Measurements from ENCODE around the gene CTPS2.
"Not testable (repeated sequence)": the region's sequence is repeated elsewhere in the genome, so short reads cannot be mapped to it uniquely, and the experiment has no call there.

The CTPS2 gene

DNA sequence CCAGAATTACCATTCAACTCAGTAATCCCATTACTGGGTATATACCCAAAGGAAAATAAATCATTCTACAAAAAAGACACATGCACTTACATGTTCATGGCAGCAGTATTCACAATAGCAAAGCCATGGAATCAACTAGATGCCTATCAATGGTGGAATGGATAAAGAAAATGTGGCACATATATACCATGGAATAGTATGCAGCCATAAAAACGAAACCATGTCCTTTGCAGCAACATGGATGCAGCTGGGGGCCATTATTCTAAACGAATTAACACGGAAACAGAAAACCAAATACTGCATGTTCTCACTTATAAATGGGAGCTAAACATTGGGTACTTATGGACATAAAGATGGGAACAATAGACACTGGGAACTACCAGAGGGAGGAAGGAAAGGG lies 101.8 kb downstream of the CTPS2 start:
- not testable (repeated sequence) for H3K27ac ChIP-seq (ENCODE audit: low read depth, low read length); H3K36me3 ChIP-seq (ENCODE audit: control insufficient read depth, insufficient read depth, low read length); H3K4me1 ChIP-seq (ENCODE audit: control insufficient read depth, insufficient read depth, low read length); H3K27me3 ChIP-seq (ENCODE audit: control insufficient read depth, insufficient read depth, low read length); H3K9ac ChIP-seq (ENCODE audit: low read length); H3K4me3 ChIP-seq (ENCODE audit: low read length)

DNA sequence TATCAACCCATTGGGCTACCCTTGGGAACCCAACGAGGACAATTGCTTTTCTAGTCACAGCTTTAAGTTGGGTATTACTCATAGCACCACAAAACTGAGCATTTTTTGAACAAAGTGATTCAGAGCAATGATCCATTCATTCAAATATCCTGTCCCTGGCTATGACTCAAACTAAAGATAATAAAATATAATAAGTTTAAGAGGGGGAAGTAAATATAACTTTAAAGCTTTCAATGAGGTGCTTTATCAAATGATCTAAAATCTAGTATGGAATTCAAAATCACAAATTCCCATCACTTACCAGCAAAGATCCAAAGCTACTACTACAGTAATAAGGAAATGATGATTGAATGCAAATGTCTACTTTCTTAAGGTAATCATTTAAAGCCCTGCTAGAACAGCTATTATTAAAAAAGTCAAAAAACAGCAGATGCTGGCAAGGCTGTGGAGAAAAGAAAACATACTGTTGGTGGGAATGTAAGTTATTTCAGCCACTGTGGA lies 102.3 kb downstream of the CTPS2 start:
- no peak overlapping the region for H3K27ac ChIP-seq (ENCODE audit: low read depth, low read length)
- H3K4me1 ChIP-seq (ENCODE audit: control insufficient read depth, insufficient read depth, low read length) = no peaks in the 10 kb centered on the region
- no peak overlapping the region for H3K4me3 ChIP-seq (ENCODE audit: low read length)
- no peaks in the 10 kb centered on the region for H3K36me3 ChIP-seq (ENCODE audit: control insufficient read depth, insufficient read depth, low read length)
- no peak overlapping the region for H3K9ac ChIP-seq (ENCODE audit: low read length)
- H3K27me3 ChIP-seq (ENCODE audit: control insufficient read depth, insufficient read depth, low read length) = no peaks in the 10 kb centered on the region

DNA sequence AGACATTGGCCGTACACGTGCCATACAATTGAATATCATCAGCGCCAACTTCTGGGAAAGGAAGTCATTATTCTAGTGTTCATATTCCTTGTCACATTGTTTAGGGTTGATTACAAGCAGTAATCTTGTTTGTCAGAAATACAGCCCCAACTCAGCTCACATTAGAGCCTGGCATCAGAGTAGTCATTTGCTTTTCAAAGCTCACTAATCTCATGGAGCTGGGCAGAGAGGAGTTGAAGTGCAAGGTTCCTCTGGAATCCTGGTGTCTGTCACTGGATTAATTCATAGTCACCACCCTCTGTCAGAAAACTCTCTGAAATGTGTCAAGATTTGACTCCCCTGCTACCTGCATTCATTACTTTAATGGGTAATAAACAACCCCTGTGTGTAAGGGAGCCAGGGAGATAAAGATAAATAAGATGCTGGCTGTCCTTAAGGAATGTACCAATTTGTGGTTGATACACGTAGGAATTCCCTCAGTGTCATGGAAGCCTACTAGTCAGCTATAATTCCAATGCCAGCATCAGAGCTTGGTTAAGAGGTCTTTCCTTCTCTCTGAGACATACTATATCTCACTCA lies 106.2 kb downstream of the CTPS2 start:
- no peak overlapping the region for H3K9ac ChIP-seq (ENCODE audit: low read length)
- H3K27me3 ChIP-seq (ENCODE audit: control insufficient read depth, insufficient read depth, low read length) = no peaks in the 10 kb centered on the region
- H3K27ac ChIP-seq (ENCODE audit: low read depth, low read length) = no peak overlapping the region
- no peak overlapping the region for H3K4me3 ChIP-seq (ENCODE audit: low read length)
- H3K4me1 ChIP-seq (ENCODE audit: control insufficient read depth, insufficient read depth, low read length) = no peaks in the 10 kb centered on the region
- H3K36me3 ChIP-seq (ENCODE audit: control insufficient read depth, insufficient read depth, low read length) = no peaks in the 10 kb centered on the region

DNA sequence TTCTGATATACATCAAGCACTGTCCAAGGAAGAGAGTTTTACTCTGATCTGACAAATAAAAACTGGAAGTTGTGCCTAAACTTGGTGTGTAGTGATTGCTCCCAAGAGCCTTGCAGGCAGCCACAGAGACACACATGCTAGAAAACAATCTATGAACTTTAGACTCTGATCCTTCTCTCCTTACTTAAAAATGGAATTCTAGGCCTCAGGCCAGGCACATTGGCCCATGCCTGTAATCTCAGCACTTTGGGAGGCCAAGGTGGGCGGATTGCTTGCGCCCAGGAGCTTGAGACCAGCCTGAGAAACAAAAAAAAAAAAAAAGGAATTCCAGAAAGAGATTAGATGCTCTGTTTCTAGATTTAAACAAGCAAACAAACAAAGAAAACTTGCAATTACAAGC lies 108.1 kb downstream of the CTPS2 start:
- no peaks in the 10 kb centered on the region for H3K36me3 ChIP-seq (ENCODE audit: control insufficient read depth, insufficient read depth, low read length)
- H3K27ac ChIP-seq (ENCODE audit: low read depth, low read length) = no peak overlapping the region
- no peaks in the 10 kb centered on the region for H3K27me3 ChIP-seq (ENCODE audit: control insufficient read depth, insufficient read depth, low read length)
- H3K4me3 ChIP-seq (ENCODE audit: low read length) = no peak overlapping the region
- H3K4me1 ChIP-seq (ENCODE audit: control insufficient read depth, insufficient read depth, low read length) = no peaks in the 10 kb centered on the region
- H3K9ac ChIP-seq (ENCODE audit: low read length) = no peak overlapping the region

DNA sequence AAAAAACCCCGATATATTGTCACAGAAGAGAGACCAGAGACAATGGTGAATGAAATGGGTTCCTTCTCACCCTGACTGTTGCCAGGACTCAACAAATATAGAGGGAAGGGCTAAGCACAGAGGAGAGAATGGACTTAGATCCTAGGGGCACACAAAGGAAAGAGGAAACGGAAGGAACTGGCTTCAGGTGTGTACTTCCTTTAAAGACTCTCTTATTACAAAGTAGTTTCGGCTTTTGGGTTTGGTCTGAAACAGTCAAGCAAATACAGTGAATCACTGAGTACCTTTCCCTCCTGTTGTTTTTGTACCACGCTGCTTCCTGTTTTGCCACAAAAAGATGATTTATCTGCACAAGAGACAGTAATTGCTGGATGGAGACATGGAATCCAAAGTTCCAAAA lies 108.6 kb downstream of the CTPS2 start:
- no peaks in the 10 kb centered on the region for H3K27me3 ChIP-seq (ENCODE audit: control insufficient read depth, insufficient read depth, low read length)
- no peak overlapping the region for H3K27ac ChIP-seq (ENCODE audit: low read depth, low read length)
- H3K4me3 ChIP-seq (ENCODE audit: low read length) = no peak overlapping the region
- H3K4me1 ChIP-seq (ENCODE audit: control insufficient read depth, insufficient read depth, low read length) = no peaks in the 10 kb centered on the region
- H3K36me3 ChIP-seq (ENCODE audit: control insufficient read depth, insufficient read depth, low read length) = no peaks in the 10 kb centered on the region
- no peak overlapping the region for H3K9ac ChIP-seq (ENCODE audit: low read length)

DNA sequence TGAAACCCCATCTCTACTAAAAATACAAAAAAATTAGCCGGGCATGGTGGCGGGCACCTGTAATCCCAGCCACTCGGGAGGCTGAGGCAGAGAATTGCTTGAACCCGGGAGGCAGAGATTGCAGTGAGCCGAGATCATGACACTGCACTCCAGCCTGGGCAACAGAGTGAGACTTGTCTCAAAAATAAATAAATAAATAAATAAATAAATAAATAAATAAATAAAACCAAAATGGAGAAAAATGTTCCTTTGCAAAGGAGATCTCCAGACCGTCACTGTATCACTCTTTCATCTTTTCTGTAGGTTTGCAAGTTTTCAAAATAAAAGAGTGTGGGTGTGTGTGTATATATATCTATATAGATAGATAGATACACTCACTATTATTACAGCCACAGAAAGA lies 109.2 kb downstream of the CTPS2 start:
- H3K27ac ChIP-seq (ENCODE audit: low read depth, low read length); H3K4me3 ChIP-seq (ENCODE audit: low read length); H3K4me1 ChIP-seq (ENCODE audit: control insufficient read depth, insufficient read depth, low read length); H3K9ac ChIP-seq (ENCODE audit: low read length); H3K27me3 ChIP-seq (ENCODE audit: control insufficient read depth, insufficient read depth, low read length); H3K36me3 ChIP-seq (ENCODE audit: control insufficient read depth, insufficient read depth, low read length): not testable (repeated sequence)

DNA sequence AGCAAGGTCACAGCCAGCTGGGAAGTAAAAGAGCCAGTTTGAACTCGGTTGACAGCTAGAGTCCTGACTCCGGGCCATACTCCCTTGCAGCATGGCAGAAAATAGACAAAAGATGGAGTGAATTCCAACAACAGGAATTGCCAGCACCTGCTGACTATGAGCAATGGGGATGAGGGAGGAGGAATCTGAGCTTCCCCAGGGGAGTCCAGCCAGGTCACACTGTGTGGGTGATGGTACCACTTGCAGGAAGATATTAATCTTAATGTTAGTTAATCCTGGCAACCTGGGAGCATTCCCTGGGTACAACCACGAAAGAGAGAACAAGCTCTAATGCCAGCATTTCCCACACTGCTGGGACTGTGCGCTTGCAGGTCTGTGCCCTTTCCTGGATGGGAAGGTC lies 110.6 kb downstream of the CTPS2 start:
- H3K27ac ChIP-seq (ENCODE audit: low read depth, low read length) = no peak overlapping the region
- no peaks in the 10 kb centered on the region for H3K27me3 ChIP-seq (ENCODE audit: control insufficient read depth, insufficient read depth, low read length)
- H3K9ac ChIP-seq (ENCODE audit: low read length) = no peak overlapping the region
- H3K4me1 ChIP-seq (ENCODE audit: control insufficient read depth, insufficient read depth, low read length) = no peaks in the 10 kb centered on the region
- no peak overlapping the region for H3K4me3 ChIP-seq (ENCODE audit: low read length)
- H3K36me3 ChIP-seq (ENCODE audit: control insufficient read depth, insufficient read depth, low read length) = no peaks in the 10 kb centered on the region

DNA sequence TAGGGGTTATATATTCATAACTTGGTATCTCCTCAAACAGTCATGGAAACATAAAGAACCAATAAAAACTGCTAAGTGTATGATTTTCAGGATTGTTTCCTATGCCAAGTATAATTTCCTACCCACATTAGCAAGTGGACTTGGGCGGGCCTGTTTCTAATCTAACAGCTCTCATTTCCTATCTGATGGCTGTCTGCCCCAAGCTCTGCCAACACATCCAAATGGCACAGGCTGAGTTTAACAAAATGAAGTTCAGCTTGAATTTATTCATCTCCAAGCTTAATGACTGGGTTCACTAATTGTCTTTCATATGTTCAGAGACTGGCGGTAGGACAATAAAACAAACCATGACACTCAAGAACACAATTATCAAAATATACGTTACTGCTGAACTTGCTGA lies 118.0 kb downstream of the CTPS2 start:
- no peaks in the 10 kb centered on the region for H3K4me1 ChIP-seq (ENCODE audit: control insufficient read depth, insufficient read depth, low read length)
- no peaks in the 10 kb centered on the region for H3K36me3 ChIP-seq (ENCODE audit: control insufficient read depth, insufficient read depth, low read length)
- no peak overlapping the region for H3K4me3 ChIP-seq (ENCODE audit: low read length)

DNA sequence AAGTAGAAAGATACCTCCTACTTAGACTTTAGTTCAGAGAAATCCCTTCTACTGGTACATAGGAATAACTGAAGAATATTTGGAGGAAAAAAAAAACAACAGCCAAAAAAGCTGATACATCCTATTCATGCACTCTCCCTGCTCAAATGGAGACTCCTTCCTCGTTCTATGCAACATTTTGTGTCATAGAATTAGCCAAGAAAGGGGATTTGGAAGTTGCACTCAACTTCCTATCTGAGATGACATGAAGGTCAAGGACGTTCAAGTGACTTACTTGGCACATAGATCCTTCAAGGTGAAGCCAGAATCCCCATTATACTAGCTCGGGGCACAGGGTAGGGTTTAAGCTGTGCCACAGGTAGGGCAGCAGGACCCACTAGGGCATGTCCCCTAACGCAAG lies 118.7 kb downstream of the CTPS2 start:
- Histone ChIP-seq H3K27me3 (ENCODE audit: control insufficient read depth, insufficient read depth, low read length) (no peaks in the 10 kb centered on the region), H3K36me3 (ENCODE audit: control insufficient read depth, insufficient read depth, low read length) (no peaks in the 10 kb centered on the region), H3K27ac (ENCODE audit: low read depth, low read length) (no peak overlapping the region), H3K9ac (ENCODE audit: low read length) (no peak overlapping the region), H3K4me1 (ENCODE audit: control insufficient read depth, insufficient read depth, low read length) (no peaks in the 10 kb centered on the region), H3K4me3 (ENCODE audit: low read length) (no peak overlapping the region)

More for the DNA sequence above, 118.0 kb downstream of the CTPS2 start:
- Histone ChIP-seq H3K27me3 (ENCODE audit: control insufficient read depth, insufficient read depth, low read length) (no peaks in the 10 kb centered on the region), H3K27ac (ENCODE audit: low read depth, low read length) (no peak overlapping the region), H3K9ac (ENCODE audit: low read length) (no peak overlapping the region)

DNA sequence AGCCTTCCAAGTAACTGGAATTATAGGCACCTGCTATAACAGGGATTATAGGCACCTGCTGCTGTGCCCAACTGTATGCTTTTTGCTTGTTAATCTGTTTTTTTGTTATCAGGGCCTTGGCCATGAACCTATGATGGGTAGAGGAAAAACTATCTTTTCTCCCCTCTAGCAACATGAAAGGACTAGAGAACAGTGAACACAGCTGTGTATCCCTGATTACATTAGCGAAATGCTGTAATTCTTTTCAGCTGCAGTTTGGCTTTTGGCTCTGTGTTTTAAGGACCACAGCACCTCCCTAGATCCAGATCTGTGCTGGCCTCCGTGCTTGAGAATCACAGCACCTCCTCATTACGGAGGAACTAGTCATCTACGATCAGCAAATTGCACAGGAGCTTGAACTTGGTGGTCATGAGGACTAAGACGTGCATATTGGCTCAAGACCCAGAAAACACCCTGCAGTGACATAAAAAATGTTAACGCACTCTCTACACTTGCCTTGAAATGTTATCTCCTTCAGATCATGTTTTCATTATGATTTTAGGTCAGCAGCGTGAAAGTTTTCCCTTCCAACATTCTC lies 120.2 kb downstream of the CTPS2 start:
- H3K4me1 ChIP-seq (ENCODE audit: control insufficient read depth, insufficient read depth, low read length) = no peaks in the 10 kb centered on the region
- no peak overlapping the region for H3K9ac ChIP-seq (ENCODE audit: low read length)
- no peak overlapping the region for H3K4me3 ChIP-seq (ENCODE audit: low read length)
- H3K27ac ChIP-seq (ENCODE audit: low read depth, low read length) = no peak overlapping the region
- H3K27me3 ChIP-seq (ENCODE audit: control insufficient read depth, insufficient read depth, low read length) = no peaks in the 10 kb centered on the region
- H3K36me3 ChIP-seq (ENCODE audit: control insufficient read depth, insufficient read depth, low read length) = no peaks in the 10 kb centered on the region

DNA sequence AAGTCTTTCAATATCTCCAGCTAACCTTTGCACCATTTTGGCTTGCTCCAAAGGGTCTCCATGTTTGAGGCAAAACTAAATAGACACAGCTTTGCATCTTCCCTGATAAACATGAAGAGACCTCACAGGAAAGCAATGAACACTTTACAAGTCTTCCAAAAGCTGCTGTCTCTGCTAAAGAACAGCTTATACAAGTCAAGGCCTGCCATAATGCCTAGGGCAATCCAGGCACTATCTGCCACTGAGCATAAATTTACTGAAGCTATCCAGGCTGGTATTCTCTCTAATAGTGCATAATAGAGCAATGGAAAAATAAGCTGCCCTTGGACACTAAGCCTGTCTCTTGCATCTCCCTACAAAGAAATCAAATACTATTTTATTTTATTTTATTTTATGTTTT lies 122.6 kb downstream of the CTPS2 start:
- no peaks in the 10 kb centered on the region for H3K27me3 ChIP-seq (ENCODE audit: control insufficient read depth, insufficient read depth, low read length)
- H3K27ac ChIP-seq (ENCODE audit: low read depth, low read length) = no peak overlapping the region
- no peak overlapping the region for H3K4me3 ChIP-seq (ENCODE audit: low read length)
- no peaks in the 10 kb centered on the region for H3K4me1 ChIP-seq (ENCODE audit: control insufficient read depth, insufficient read depth, low read length)
- no peak overlapping the region for H3K9ac ChIP-seq (ENCODE audit: low read length)
- no peaks in the 10 kb centered on the region for H3K36me3 ChIP-seq (ENCODE audit: control insufficient read depth, insufficient read depth, low read length)

DNA sequence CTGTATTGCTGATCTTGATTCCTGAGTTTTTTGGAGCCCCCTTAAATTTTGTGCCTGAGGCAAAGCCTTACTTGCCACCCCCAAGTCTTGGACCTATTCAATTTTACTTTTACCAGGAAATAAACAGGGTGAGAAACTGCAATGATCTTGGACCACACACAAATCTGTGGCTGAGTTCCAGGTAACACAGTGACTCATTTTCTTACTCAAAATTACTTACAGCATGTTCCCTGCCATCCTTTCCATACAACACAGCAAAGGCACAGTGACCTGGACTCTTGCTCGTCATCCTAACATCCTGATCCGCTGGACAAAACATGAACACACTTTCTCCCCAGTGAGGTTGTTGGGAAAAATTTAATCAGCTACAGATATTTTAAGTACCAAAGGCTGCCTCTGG lies 123.3 kb downstream of the CTPS2 start:
- Histone ChIP-seq H3K36me3 (ENCODE audit: control insufficient read depth, insufficient read depth, low read length) (no peaks in the 10 kb centered on the region), H3K27ac (ENCODE audit: low read depth, low read length) (no peak overlapping the region), H3K27me3 (ENCODE audit: control insufficient read depth, insufficient read depth, low read length) (no peaks in the 10 kb centered on the region), H3K9ac (ENCODE audit: low read length) (no peak overlapping the region), H3K4me3 (ENCODE audit: low read length) (no peak overlapping the region), H3K4me1 (ENCODE audit: control insufficient read depth, insufficient read depth, low read length) (no peaks in the 10 kb centered on the region)

DNA sequence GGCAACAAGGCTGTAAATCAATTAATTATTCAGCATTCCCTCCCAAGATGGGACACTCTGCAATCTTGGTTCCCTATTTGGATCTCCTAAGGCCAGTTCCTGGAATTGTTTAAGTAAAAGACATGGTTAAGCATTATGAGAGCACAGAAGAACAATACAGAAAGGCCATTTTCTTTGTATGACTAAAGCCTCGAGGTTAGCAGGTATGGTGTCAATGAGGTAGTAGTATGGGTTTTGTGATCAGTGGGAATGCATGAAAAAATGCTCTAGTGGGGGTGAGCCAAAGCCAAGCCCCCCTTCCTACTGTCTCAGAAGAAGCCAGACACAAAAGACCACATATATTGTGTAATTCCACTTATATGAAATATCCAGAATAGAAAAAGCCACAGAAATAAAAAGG lies 124.2 kb downstream of the CTPS2 start:
- H3K4me3 ChIP-seq (ENCODE audit: low read length) = no peak overlapping the region

More for the DNA sequence above, 124.2 kb downstream of the CTPS2 start:
- Histone ChIP-seq H3K27ac (ENCODE audit: low read depth, low read length) (no peak overlapping the region), H3K36me3 (ENCODE audit: control insufficient read depth, insufficient read depth, low read length) (no peaks in the 10 kb centered on the region), H3K9ac (ENCODE audit: low read length) (no peak overlapping the region), H3K27me3 (ENCODE audit: control insufficient read depth, insufficient read depth, low read length) (no peaks in the 10 kb centered on the region), H3K4me1 (ENCODE audit: control insufficient read depth, insufficient read depth, low read length) (no peaks in the 10 kb centered on the region)

Measured in rectal smooth muscle tissue (tissue), 1 donor.